ENCODE data around the gene RPS26.

DNA sequence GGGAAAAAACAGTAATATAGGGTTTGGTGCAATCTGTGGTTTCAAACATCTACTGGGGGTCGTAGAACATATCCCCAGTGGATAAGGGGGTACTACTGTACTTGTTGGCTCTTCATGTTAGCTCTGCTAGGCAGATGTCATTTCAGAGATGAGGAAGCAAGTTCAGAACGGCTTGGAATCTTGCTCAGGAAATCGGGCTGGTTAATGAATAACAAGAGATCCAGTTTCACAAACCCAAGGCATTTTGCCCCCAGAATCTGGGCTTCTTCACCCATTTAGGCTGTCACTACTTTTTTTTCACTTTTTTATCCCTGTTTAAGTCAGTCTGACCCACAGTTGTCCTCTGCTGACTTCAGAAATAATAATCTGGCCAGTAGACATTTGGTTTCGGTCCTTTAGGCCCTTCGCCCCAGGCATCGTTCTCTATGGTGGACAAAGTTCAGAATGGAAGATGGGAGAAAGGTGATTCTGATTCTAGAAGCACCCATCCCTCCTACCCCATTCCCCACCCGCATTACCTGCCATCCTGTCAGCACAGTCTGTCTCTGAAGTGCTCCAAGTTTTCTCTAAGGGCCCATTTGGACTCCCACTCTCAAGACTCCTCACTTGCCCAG is 40.1 kb upstream of the RPS26 start:
- TF ChIP-seq EGR1 (IDR thresholded peaks at IDR 0.05) = no peak
- no peak for TF ChIP-seq EP300 (IDR thresholded peaks at IDR 0.05; ENCODE audit: borderline replicate concordance)
- no peak for TF ChIP-seq CREB1 (IDR thresholded peaks at IDR 0.05; ENCODE audit: low read depth)
- no peak for TF ChIP-seq TCF12 (IDR thresholded peaks at IDR 0.05; ENCODE audit: low read depth)
- no peak for TF ChIP-seq YY1 (IDR thresholded peaks at IDR 0.05; ENCODE audit: low read depth)
- TF ChIP-seq, protein P1, sequence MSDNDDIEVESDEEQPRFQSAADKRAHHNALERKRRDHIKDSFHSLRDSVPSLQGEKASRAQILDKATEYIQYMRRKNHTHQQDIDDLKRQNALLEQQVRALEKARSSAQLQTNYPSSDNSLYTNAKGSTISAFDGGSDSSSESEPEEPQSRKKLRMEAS (IDR thresholded peaks at IDR 0.05) = no peak
- TF ChIP-seq RAD21 (IDR thresholded peaks at IDR 0.05; ENCODE audit: low read depth) = no peak

Measured in Ishikawa (cell line).